Measurements from ENCODE around the gene VEGFD. TPM values are rescaled to one million over a fixed set of nuclear protein-coding genes. Genes with fewer than 3 reads are reported as not detected.

VEGFD gene
- polyA plus RNA-seq, 3 donors: not detected

- H3K79me2 ChIP-seq (ENCODE audit: insufficient read depth, low read length): peaks cover 24% of the 10 kb centered on the region
- H3K27me3 ChIP-seq (ENCODE audit: control insufficient read depth in 2 of 2, insufficient read depth in 2 of 2, low read length in 2 of 2): peaks cover 0 to 33% of the 10 kb centered on the region in 2 donors
- no CpG with 5 or more reads among the region's 10 CpGs for WGBS (ENCODE audit: insufficient coverage)
- H3K4me1 ChIP-seq (ENCODE audit: control insufficient read depth in 1 of 2, insufficient read depth in 2 of 2, low read length in 2 of 2): peaks cover 4 to 12% of the 10 kb centered on the region in 2 donors
- H3K36me3 ChIP-seq (replicated peaks in 1 of 2; ENCODE audit: control insufficient read depth in 1 of 2, insufficient read depth in 2 of 2, low read length in 2 of 2): peaks cover 9% of the 10 kb centered on the region in 2 donors
- no peak for TF ChIP-seq CTCF (IDR thresholded peaks at IDR 0.05)
- H4K20me1 ChIP-seq (ENCODE audit: insufficient read depth, low read length): no peaks in the 10 kb centered on the region
- intact Hi-C loops (cut with micrococcal nuclease): loop anchor here (5.0 to 10.0 kb wide), 2 partner anchors 34 to 339 kb away; no protein-coding TSS in a partner anchor
- peak overlapping the region; percentile 85 for H3K9ac ChIP-seq (ENCODE audit: insufficient read depth, low read length, poor library complexity, severe bottlenecking)
- peak overlapping the region; percentile 37 to 82 (median 40) for H3K4me3 ChIP-seq (replicated peaks in 1 of 3; ENCODE audit: low read depth in 2 of 3, low read length in 3 of 3)
- H3K9me3 ChIP-seq (replicated peaks in 1 of 2; ENCODE audit: control insufficient read depth in 1 of 2, insufficient read depth in 1 of 2, low read length in 2 of 2): no peaks in the 10 kb centered on the region
- H3K4me2 ChIP-seq (replicated peaks; ENCODE audit: extremely low read depth, low read length, poor library complexity, severe bottlenecking): peak overlapping the region; percentile 52
- DNase-seq: peak; percentile 63 to 91 (median 75)
- peaks cover 11 to 16% of the 10 kb centered on the region in 2 donors for H3K36me3 Mint-ChIP-seq
- H2AFZ ChIP-seq (ENCODE audit: insufficient read depth, low read depth, low read length, poor library complexity, severe bottlenecking): peak overlapping the region; percentile 43
- peak overlapping the region; percentile 89 to 99 (median 94) for H3K27ac Mint-ChIP-seq
- H3K4me3 Mint-ChIP-seq: peak overlapping the region; percentile 78 to 90
- H3K4me1 Mint-ChIP-seq: peaks cover 9% of the 10 kb centered on the region
- H3K27me3 Mint-ChIP-seq (ENCODE audit: low read depth in 3 of 3): peaks cover 7 to 22% (median 8%) of the 10 kb centered on the region in 3 donors
- H3K27ac ChIP-seq (ENCODE audit: low read depth in 1 of 2, low read length in 2 of 2): peak overlapping the region; percentile 50 to 89
- H3K9me3 Mint-ChIP-seq: peaks cover 0 to 11% (median 8%) of the 10 kb centered on the region in 7 donors
These were observed 48.2 kb downstream of the VEGFD start for GRCh38 chrX:15336023-15336413.

- H3K4me2 ChIP-seq (replicated peaks; ENCODE audit: extremely low read depth, low read length, poor library complexity, severe bottlenecking): peak within 1 kb of the TSS; percentile 76
- H3K27ac ChIP-seq (ENCODE audit: low read depth in 1 of 2, low read length in 2 of 2): peak within 1 kb of the TSS; percentile 87 to 89
- peak within 1 kb of the TSS; percentile 43 for H2AFZ ChIP-seq (ENCODE audit: insufficient read depth, low read depth, low read length, poor library complexity, severe bottlenecking)
- H3K4me1 ChIP-seq (ENCODE audit: control insufficient read depth in 1 of 2, insufficient read depth in 2 of 2, low read length in 2 of 2): peaks cover 4 to 12% of the 10 kb centered on the region in 2 donors
- H3K9me3 ChIP-seq (replicated peaks in 1 of 2; ENCODE audit: control insufficient read depth in 1 of 2, insufficient read depth in 1 of 2, low read length in 2 of 2): no peaks in the 10 kb centered on the region
- DNase-seq: peak; percentile 93 to 97 (median 96)
- H3K27me3 Mint-ChIP-seq (ENCODE audit: low read depth in 3 of 3): peaks cover 3 to 20% (median 4%) of the 10 kb centered on the region in 3 donors
- H3K9me3 Mint-ChIP-seq: peaks cover 0 to 11% (median 8%) of the 10 kb centered on the region in 7 donors
- H3K4me3 Mint-ChIP-seq: peak within 1 kb of the TSS; percentile 90 to 92
- H3K79me2 ChIP-seq (ENCODE audit: insufficient read depth, low read length): peaks cover 24% of the 10 kb centered on the region
- WGBS (ENCODE audit: insufficient coverage): 0% methylated on average over 29 of the region's 72 CpGs
- no peaks in the 10 kb centered on the region for H4K20me1 ChIP-seq (ENCODE audit: insufficient read depth, low read length)
- no peak for TF ChIP-seq CTCF (IDR thresholded peaks at IDR 0.05)
- peaks cover 13 to 15% of the 10 kb centered on the region in 2 donors for H3K36me3 ChIP-seq (replicated peaks in 1 of 2; ENCODE audit: control insufficient read depth in 1 of 2, insufficient read depth in 2 of 2, low read length in 2 of 2)
- intact Hi-C loops (cut with micrococcal nuclease): loop anchor here (5.0 to 10.0 kb wide), 2 partner anchors 33 to 339 kb away; no protein-coding TSS in a partner anchor
- peaks cover 11 to 21% of the 10 kb centered on the region in 2 donors for H3K36me3 Mint-ChIP-seq
- H3K4me3 ChIP-seq (replicated peaks in 1 of 3; ENCODE audit: low read depth in 2 of 3, low read length in 3 of 3): peak within 1 kb of the TSS; percentile 70 to 90 (median 82)
- peaks cover 9% of the 10 kb centered on the region for H3K4me1 Mint-ChIP-seq
- peaks cover 0 to 29% of the 10 kb centered on the region in 2 donors for H3K27me3 ChIP-seq (ENCODE audit: control insufficient read depth in 2 of 2, insufficient read depth in 2 of 2, low read length in 2 of 2)
- H3K27ac Mint-ChIP-seq: peak within 1 kb of the TSS; percentile 94 to 99 (median 96)
- peak within 1 kb of the TSS; percentile 85 for H3K9ac ChIP-seq (ENCODE audit: insufficient read depth, low read length, poor library complexity, severe bottlenecking)
These were observed 48.8 kb downstream of the VEGFD start, which contains the start of gene PIGA for GRCh38 chrX:15335135-15336022. Gene PIGA, minus strand, starts transcription at chrX:15335523. Its CDS starts 3,593 bp downstream, at chrX:15331930.
